Right ventricle myocardium inferior (tissue), 1 donor: ENCODE data around the gene INPP5F. TPM values are rescaled to one million over a fixed set of nuclear protein-coding genes. Genes with fewer than 3 reads are reported as not detected.
"Not testable (repeated sequence)": the region's sequence is repeated elsewhere in the genome, so short reads cannot be mapped to it uniquely, and the experiment has no call there.

Experiments used
- ATAC-seq: fragments of 200-7000 bp; cut with Tn5 transposase; one replicate; pipeline ENCODE4 v1.9.1; 2020; ENCODE audit warnings: mild to moderate bottlenecking, moderate library complexity
- DNase-seq: peaks from one replicate; pipeline ENCODE4 v3.0.0; 2021; ENCODE audit errors: missing footprints
- intact Hi-C: fragments of 100-400 bp; cut with DNase I; formaldehyde crosslinking; loops from one replicate; pipeline ENCODE4 v1.11.0; 2022
- total RNA-seq: library from RNA; stranded (reverse); fragmentation: NEBNext Ultra II Directional; extraction: Animal tissue kit (Norgen Biotek cat#: 25700); gene quantifications from one replicate; pipeline ENCODE4 v1.2.1, GENCODE V29; 2021
- donor health status: DM: no; HTN: yes; CAD: no; lungs with severe emphysema.

INPP5F gene
- total RNA-seq, 1 donor from 2014 or later = 4.0 TPM

GRCh38 chr10:119761106-119761505 lies 35.3 kb downstream of the INPP5F start:
- DNase-seq (no peak), ATAC-seq (no peak)
- intact Hi-C loops = no loop called here

- ATAC-seq (no peak), DNase-seq (no peak)
- intact Hi-C loops = no loop called here
Observed at GRCh38 chr10:119762035-119762434, 36.2 kb downstream of the INPP5F start.

GRCh38 chr10:119762805-119763798 lies 37.3 kb downstream of the INPP5F start:
- no peak for DNase-seq
- intact Hi-C loops = no loop called here
- ATAC-seq = no peak

GRCh38 chr10:119768455-119769094 lies 42.7 kb downstream of the INPP5F start:
- ATAC-seq (no peak), DNase-seq (no peak)
- intact Hi-C loops = no loop called here

GRCh38 chr10:119769886-119770285 lies 44.0 kb downstream of the INPP5F start:
- ATAC-seq = no peak

GRCh38 chr10:119770928-119771327 lies 45.1 kb downstream of the INPP5F start:
- ATAC-seq = no peak
- no peak for DNase-seq
- intact Hi-C loops = no loop called here

More at GRCh38 chr10:119769886-119770285, 44.0 kb downstream of the INPP5F start:
- no peak for DNase-seq
- intact Hi-C loops = no loop called here

- intact Hi-C loops = no loop called here
- ATAC-seq = no peak
Observed at GRCh38 chr10:119772334-119772733, 46.5 kb downstream of the INPP5F start.

GRCh38 chr10:119773041-119773440 lies 47.2 kb downstream of the INPP5F start:
- intact Hi-C loops, DNase-seq, ATAC-seq: not testable (repeated sequence)

More at GRCh38 chr10:119772334-119772733, 46.5 kb downstream of the INPP5F start:
- DNase-seq = no peak

GRCh38 chr10:119775529-119775928 lies 49.7 kb downstream of the INPP5F start:
- DNase-seq (no peak), ATAC-seq (no peak)
- intact Hi-C loops = no loop called here

GRCh38 chr10:119776536-119776935 lies 50.7 kb downstream of the INPP5F start:
- intact Hi-C loops = no loop called here
- ATAC-seq = no peak
- DNase-seq = no peak

- DNase-seq = no peak
- no peak for ATAC-seq
- intact Hi-C loops = no loop called here
Observed at GRCh38 chr10:119777686-119778085, 51.8 kb downstream of the INPP5F start.

GRCh38 chr10:119778776-119779445 lies 53.1 kb downstream of the INPP5F start:
- no peak for DNase-seq
- intact Hi-C loops = no loop called here
- ATAC-seq = no peak

GRCh38 chr10:119780879-119781480 lies 55.1 kb downstream of the INPP5F start:
- intact Hi-C loops = no loop called here
- DNase-seq = no peak
- no peak for ATAC-seq

- ATAC-seq (no peak), DNase-seq (no peak)
- intact Hi-C loops = no loop called here
Observed at GRCh38 chr10:119781498-119781897, 55.6 kb downstream of the INPP5F start.

- intact Hi-C loops = no loop called here
- ATAC-seq (no peak), DNase-seq (no peak)
Observed at GRCh38 chr10:119782981-119783664, 57.3 kb downstream of the INPP5F start.

GRCh38 chr10:119783665-119784027 lies 57.8 kb downstream of the INPP5F start:
- DNase-seq = no peak
- ATAC-seq = no peak
- intact Hi-C loops = no loop called here

GRCh38 chr10:119784340-119785067 lies 58.7 kb downstream of the INPP5F start:
- intact Hi-C loops = no loop called here
- DNase-seq = no peak
- no peak for ATAC-seq
